Measurements from ENCODE around the gene ASCL5.

ASCL5 gene

DNA sequence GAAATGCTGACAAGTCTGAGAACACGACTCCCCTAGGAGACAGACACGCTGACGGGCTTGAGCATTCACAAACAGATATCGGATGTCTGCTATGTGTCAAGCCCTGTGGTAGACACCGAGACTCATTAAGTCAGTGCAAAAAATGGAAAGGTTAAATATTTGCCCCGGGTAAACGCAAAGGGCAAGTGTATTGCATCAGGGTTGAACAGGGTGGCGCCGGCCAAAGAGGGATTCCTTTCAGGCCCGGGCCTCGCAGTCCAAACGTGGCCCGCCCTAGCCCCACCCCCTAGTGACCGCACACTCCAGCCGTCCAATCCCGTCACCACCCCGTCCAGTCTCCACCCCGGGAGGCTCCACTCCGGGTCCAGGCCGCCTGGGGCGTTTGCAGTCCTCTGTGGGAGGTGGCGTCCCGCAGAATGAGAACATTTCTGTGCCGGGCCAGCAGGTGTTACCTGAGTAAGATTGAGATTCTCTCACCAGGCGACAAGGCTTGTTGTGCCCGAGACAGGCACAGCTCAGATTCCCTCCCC is 43.6 kb upstream of the ASCL5 start:
- TF ChIP-seq CTCF (IDR thresholded peaks at IDR 0.05): no peak

- no peak for TF ChIP-seq CTCF (IDR thresholded peaks at IDR 0.05)
Observed at GRCh38 chr1:201169971-201170532, 43.1 kb upstream of the ASCL5 start.

GRCh38 chr1:201169203-201169602 is 42.2 kb upstream of the ASCL5 start:
- no peak for TF ChIP-seq CTCF (IDR thresholded peaks at IDR 0.05)

DNA sequence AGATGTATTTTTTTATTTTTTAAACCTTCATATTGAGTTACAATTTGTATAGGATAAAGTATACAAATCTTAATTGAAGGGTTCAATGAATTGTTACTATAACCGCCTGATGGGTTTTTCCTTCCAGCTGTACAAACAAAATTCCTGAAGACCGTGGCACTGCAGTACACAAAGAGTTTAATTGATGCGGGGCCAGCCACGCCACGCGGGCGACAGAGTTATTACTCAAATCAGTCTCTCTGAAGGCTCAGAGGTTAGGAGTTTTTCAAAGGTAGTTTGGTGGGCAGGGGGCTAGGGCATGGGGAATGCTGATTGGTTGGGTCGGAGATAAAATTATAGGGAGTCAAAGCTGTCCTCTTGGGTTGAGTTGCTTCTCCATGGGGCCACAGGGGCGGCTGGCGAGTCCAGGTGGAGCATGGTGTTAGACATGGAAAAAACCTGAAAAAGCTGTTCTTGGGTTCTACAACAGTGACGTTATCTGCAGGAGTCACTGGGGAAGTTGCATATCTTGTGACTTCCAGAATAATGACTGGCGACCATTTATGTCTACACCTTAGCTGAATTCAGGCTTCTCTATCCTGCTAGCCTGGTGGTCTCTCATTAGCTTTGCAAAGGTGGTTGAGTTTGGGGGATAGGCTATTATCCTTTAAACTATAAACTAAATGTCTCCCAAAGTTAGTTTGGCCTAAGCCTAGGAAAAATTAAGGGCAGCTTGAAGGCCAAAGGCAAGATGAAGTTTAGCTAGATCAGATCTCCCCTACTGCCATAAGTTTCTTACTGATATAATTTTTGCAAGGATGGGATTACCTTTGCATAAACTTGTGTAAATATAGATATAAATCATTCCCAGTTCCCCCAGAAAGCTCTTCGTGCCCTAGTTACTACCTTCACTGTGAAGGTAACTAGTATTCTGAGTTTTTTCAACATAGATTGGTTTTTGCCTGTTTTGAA is 40.3 kb upstream of the ASCL5 start:
- TF ChIP-seq CTCF (IDR thresholded peaks at IDR 0.05): no peak

- TF ChIP-seq CTCF (IDR thresholded peaks at IDR 0.05): no peak
Observed at GRCh38 chr1:201164645-201165044, 37.7 kb upstream of the ASCL5 start.

DNA sequence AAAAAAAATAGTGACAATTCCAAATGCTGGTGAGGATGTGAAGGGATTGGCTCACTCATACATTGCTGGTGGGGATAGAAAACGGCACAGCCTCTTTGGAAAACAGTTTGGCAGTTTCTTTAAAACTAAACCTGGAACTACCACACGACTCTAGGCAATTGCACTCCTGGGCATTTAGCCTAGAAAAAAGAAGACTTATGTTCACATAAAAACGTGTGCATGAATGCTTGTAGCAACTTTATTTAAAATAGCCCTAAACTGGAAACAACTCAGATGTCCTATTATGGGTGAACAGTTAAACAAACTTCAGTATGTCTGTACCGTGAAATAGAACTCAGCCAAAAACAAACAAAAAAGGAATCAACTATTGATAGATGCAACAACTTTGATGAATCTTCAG is 36.7 kb upstream of the ASCL5 start:
- no peak for TF ChIP-seq CTCF (IDR thresholded peaks at IDR 0.05)

DNA sequence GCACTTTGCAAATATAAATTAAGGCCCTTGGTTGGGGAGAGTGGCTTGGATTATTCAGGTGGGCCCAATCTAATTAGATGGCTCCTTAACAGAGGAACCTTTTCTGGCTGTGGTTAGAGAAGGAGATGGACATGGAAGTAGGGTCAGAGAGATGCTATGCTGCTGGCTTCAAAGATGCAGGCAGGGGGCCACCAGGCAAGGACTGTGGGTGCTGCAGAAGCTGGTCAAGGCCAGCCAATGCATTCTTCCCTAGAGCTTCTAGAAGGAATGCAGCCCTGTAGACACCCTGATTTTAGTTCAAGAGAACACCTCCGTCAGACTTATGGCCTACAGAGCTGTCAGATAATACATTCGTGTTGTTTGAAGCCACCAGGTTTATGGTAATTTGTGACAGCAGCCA is 31.0 kb upstream of the ASCL5 start:
- TF ChIP-seq CTCF (IDR thresholded peaks at IDR 0.05): no peak
